Sigmoid colon (tissue), 7 donors: ENCODE results near the gene LCE1C. TPM values are rescaled to one million over a fixed set of nuclear protein-coding genes. Genes with fewer than 3 reads are reported as not detected.

Source experiments
- DNase-seq: peaks from one replicate; pipeline ENCODE4 v3.0.0-alpha.2; 2019
- H3K27ac ChIP-seq, 4 donors: fragments of 200-600 bp; sonication (generic); one replicate each; pipeline ENCODE4 v1.5.1; 2016 to 2019; ENCODE audit warnings: mild to moderate bottlenecking in 1 of 4
- H3K27me3 ChIP-seq, 3 donors: fragments of 200-600 bp; sonication (generic); one replicate each; pipeline ENCODE4 v1.5.1; 2019; ENCODE audit warnings: mild to moderate bottlenecking in 1 of 3
- H3K36me3 ChIP-seq, 4 donors: fragments of 200-600 bp; sonication (generic); one replicate each; pipeline ENCODE4 v1.5.1; 2016 to 2019
- H3K4me1 ChIP-seq, 4 donors: fragments of 200-600 bp; sonication (generic); one replicate each; pipeline ENCODE4 v1.5.1; 2017 to 2019
- H3K4me3 ChIP-seq, 4 donors: fragments of 200-600 bp; sonication (generic); one replicate each; pipeline ENCODE4 v1.5.1; 2017 to 2019; ENCODE audit warnings: mild to moderate bottlenecking in 2 of 4, moderate library complexity in 1 of 4
- H3K9me3 ChIP-seq, 4 donors: fragments of 200-600 bp in 3 of 4; sonication (generic) in 3 of 4; one replicate each; pipeline versions ENCODE4 v1.5.1 to v1.6.1; 2013 to 2019
- CTCF ChIP-seq, 4 experiments: fragments of 450-650 bp in 3 of 4; fragments of 200-600 bp in 1 of 4; IDR thresholded peaks; one replicate each; pipeline ENCODE4 v1.5.1; 2016 to 2019; ENCODE audit warnings: antibody characterized with exemption in 4 of 4, mild to moderate bottlenecking in 3 of 4, moderate library complexity in 2 of 4
- EP300 ChIP-seq, 4 donors: sonication (generic); formaldehyde crosslinking; IDR thresholded peaks; one replicate each; pipeline ENCODE4 v1.6.1; 2017; ENCODE audit warnings: antibody characterized with exemption in 4 of 4
- POLR2A ChIP-seq, 2 donors: fragments of 450-650 bp; IDR thresholded peaks; one replicate each; pipeline ENCODE4 v1.6.1; 2016; ENCODE audit warnings: antibody characterized with exemption in 2 of 2, mild to moderate bottlenecking in 2 of 2, moderate library complexity in 2 of 2
- POLR2AphosphoS5 ChIP-seq, 4 donors: sonication (generic); formaldehyde crosslinking; IDR thresholded peaks; one replicate each; pipeline ENCODE4 v1.6.1; 2017; ENCODE audit warnings: antibody characterized with exemption in 4 of 4
- WGBS, 2 donors: extraction: QIAGEN DNeasy Blood & Tissue Kit; methylation state at CpG; one replicate each; pipeline ENCODE4 v1.1.7; 2013; 5-methylcytosine and 5-hydroxymethylcytosine counted together
- intact Hi-C: fragments of 100-400 bp; cut with DNase I; formaldehyde crosslinking; loops from one replicate; pipeline ENCODE4 v1.15.1; 2023
- polyA plus RNA-seq, 3 donors: library from polyadenylated mRNA; stranded (reverse); fragments of 200-250 nt; gene quantifications; one replicate each; pipeline ENCODE4 v1.2.3, GENCODE V29; 2013
- total RNA-seq, 4 donors: library from RNA; depleted of rRNA; stranded (reverse); fragments of >200 nt; gene quantifications; one replicate each; pipeline ENCODE4 v1.1.0, GENCODE V29; 2016
- donor health status: healthy with polysubstance abuse.
- donor health status: Bipolar disorder and iron deficiency.
- donor health status: healthy.

The LCE1C gene
- total and polyA plus RNA-seq, 7 donors: not detected

- TF ChIP-seq EP300 (IDR thresholded peaks at IDR 0.05) (no peak), CTCF (IDR thresholded peaks at IDR 0.05) (no peak)
Observed at GRCh38 chr1:152777510-152778137, 28.8 kb downstream of the LCE1C start.

GRCh38 chr1:152776361-152776760 is 30.1 kb downstream of the LCE1C start:
- TF ChIP-seq EP300 (IDR thresholded peaks at IDR 0.05) (no peak), POLR2AphosphoS5 (IDR thresholded peaks at IDR 0.05) (no peak), POLR2A (IDR thresholded peaks at IDR 0.05) (no peak), CTCF (IDR thresholded peaks at IDR 0.05) (no peak)
- H3K4me1 ChIP-seq: no peaks in the 10 kb centered on the region
- no peaks in the 10 kb centered on the region for H3K36me3 ChIP-seq
- no peak overlapping the region for H3K4me3 ChIP-seq
- no peaks in the 10 kb centered on the region for H3K9me3 ChIP-seq
- no peak overlapping the region for H3K27ac ChIP-seq
- WGBS, 2 donors: 84 to 88% methylated on average over 11 of the region's 11 CpGs
- intact Hi-C loops: no loop called here
- DNase-seq: no peak
- H3K27me3 ChIP-seq: no peaks in the 10 kb centered on the region

More at GRCh38 chr1:152777510-152778137, 28.8 kb downstream of the LCE1C start:
- Histone ChIP-seq H3K36me3 (no peaks in the 10 kb centered on the region), H3K27ac (no peak overlapping the region), H3K9me3 (no peaks in the 10 kb centered on the region), H3K27me3 (no peaks in the 10 kb centered on the region), H3K4me1 (no peaks in the 10 kb centered on the region), H3K4me3 (no peak overlapping the region)
- intact Hi-C loops: no loop called here
- WGBS, 2 donors: 52 to 65% methylated on average over 4 of the region's 4 CpGs
- no peak for DNase-seq

GRCh38 chr1:152774875-152775274 is 31.6 kb downstream of the LCE1C start, which contains the start of gene LCE1F:
LCE1F (plus strand) TSS chr1:152775140; CDS start chr1:152776372, 1,232 bp downstream.
- Histone ChIP-seq H3K27ac (no peak within 1 kb of the TSS), H3K27me3 (no peaks in the 10 kb centered on the region), H3K4me1 (no peaks in the 10 kb centered on the region), H3K9me3 (no peaks in the 10 kb centered on the region), H3K36me3 (no peaks in the 10 kb centered on the region), H3K4me3 (no peak within 1 kb of the TSS)
- DNase-seq: no peak
- TF ChIP-seq CTCF (IDR thresholded peaks at IDR 0.05) (no peak), EP300 (IDR thresholded peaks at IDR 0.05) (no peak), POLR2A (IDR thresholded peaks at IDR 0.05) (no peak), POLR2AphosphoS5 (IDR thresholded peaks at IDR 0.05) (no peak)
- intact Hi-C loops: no loop called here
- 70 to 77% methylated on average over 6 of the region's 6 CpGs for WGBS, 2 donors

GRCh38 chr1:152770411-152770810 is 36.0 kb downstream of the LCE1C start:
- TF ChIP-seq EP300 (IDR thresholded peaks at IDR 0.05) (no peak), POLR2AphosphoS5 (IDR thresholded peaks at IDR 0.05) (no peak), CTCF (IDR thresholded peaks at IDR 0.05) (no peak), POLR2A (IDR thresholded peaks at IDR 0.05) (no peak)
- 58 to 71% methylated on average over 1 of the region's 1 CpG for WGBS, 2 donors
- Histone ChIP-seq H3K27ac (no peak overlapping the region), H3K36me3 (no peaks in the 10 kb centered on the region), H3K4me1 (no peaks in the 10 kb centered on the region), H3K9me3 (no peaks in the 10 kb centered on the region), H3K27me3 (no peaks in the 10 kb centered on the region), H3K4me3 (no peak overlapping the region)
- intact Hi-C loops: no loop called here
- no peak for DNase-seq
